ENCODE data around the gene LYPD6B. TPM values are rescaled to one million over a fixed set of nuclear protein-coding genes. Genes with fewer than 3 reads are reported as not detected.

Gene LYPD6B
- total RNA-seq, 1 experiment from 2014 or later, result 6.1 TPM

DNA sequence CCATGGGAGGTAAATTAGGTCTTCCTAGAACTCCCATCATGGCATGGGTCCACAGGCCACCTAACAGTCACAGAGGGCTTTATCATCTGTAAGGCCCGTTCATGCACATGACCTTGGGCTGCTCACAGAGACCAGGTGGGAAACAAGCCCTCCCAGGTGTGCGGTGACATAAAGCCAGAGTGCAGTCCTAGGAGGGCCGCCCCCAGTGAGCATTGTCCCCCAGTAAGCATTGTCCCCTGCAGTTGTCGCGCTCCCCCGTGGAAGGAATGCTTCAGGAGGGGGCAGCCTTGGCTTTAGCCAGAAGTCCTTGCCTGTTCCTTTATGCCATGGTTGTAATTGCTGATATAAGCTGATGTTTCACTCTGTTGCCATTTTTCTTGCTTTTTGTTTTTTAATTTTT, 41.7 kb upstream of the LYPD6B start:
- intact Hi-C loops (cut with micrococcal nuclease), result no loop called here
- ChIA-PET RAD21 (ENCODE audit: low non-redundant PET in 1 of 2, low total read pairs in 2 of 2, uncharacterized antibody in 2 of 2, unreplicated experiment in 2 of 2) (no interaction called here), CTCF (no interaction called here)

More for the DNA sequence above, 41.7 kb upstream of the LYPD6B start:
- no peaks in the 10 kb centered on the region for H3K27me3 ChIP-seq (ENCODE audit: insufficient read depth, low read length)
- ATAC-seq (no peak), DNase-seq (ENCODE audit: low read depth, low spot score) (no peak)
- no peaks in the 10 kb centered on the region for H3K4me1 ChIP-seq (ENCODE audit: control insufficient read depth in 1 of 2, insufficient read depth in 2 of 2, low read length in 2 of 2)
- H3K4me3 ChIP-seq (replicated peaks in 1 of 2; ENCODE audit: low read depth in 1 of 2, low read length in 2 of 2), result no peak overlapping the region
- no peaks in the 10 kb centered on the region for H3K9me2 ChIP-seq (ENCODE audit: insufficient read depth)
- H4K20me1 ChIP-seq (ENCODE audit: insufficient read depth), result no peaks in the 10 kb centered on the region
- POLR2A ChIA-PET, result no interaction called here
- H3K9ac ChIP-seq (ENCODE audit: low read length), result no peak overlapping the region
- BruUV-seq (replicated peaks), result no TSS peak
- H3K4me2 ChIP-seq (ENCODE audit: low read length), result no peak overlapping the region
- no peaks in the 10 kb centered on the region for H3K79me2 ChIP-seq (ENCODE audit: insufficient read depth, low read length)
- no peak for TF ChIP-seq ELF1 (IDR thresholded peaks at IDR 0.05; ENCODE audit: borderline replicate concordance, low read depth)
- TF ChIP-seq, protein P1, sequence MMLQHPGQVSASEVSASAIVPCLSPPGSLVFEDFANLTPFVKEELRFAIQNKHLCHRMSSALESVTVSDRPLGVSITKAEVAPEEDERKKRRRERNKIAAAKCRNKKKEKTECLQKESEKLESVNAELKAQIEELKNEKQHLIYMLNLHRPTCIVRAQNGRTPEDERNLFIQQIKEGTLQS (IDR thresholded peaks at IDR 0.05), result no peak
- no peak for TF ChIP-seq RAD21 (IDR thresholded peaks at IDR 0.05; ENCODE audit: low read depth)
- no peak for TF ChIP-seq FOSL1 (IDR thresholded peaks at IDR 0.05; ENCODE audit: low read depth)
- TF ChIP-seq, protein P2, sequence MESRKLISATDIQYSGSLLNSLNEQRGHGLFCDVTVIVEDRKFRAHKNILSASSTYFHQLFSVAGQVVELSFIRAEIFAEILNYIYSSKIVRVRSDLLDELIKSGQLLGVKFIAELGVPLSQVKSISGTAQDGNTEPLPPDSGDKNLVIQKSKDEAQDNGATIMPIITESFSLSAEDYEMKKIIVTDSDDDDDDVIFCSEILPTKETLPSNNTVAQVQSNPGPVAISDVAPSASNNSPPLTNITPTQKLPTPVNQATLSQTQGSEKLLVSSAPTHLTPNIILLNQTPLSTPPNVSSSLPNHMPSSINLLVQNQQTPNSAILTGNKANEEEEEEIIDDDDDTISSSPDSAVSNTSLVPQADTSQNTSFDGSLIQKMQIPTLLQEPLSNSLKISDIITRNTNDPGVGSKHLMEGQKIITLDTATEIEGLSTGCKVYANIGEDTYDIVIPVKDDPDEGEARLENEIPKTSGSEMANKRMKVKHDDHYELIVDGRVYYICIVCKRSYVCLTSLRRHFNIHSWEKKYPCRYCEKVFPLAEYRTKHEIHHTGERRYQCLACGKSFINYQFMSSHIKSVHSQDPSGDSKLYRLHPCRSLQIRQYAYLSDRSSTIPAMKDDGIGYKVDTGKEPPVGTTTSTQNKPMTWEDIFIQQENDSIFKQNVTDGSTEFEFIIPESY (IDR thresholded peaks at IDR 0.05; ENCODE audit: extremely low read depth, insufficient replicate concordance, low read length), result no peak
- TF ChIP-seq TCF7L2 (IDR thresholded peaks at IDR 0.05; ENCODE audit: borderline replicate concordance, extremely low read depth, insufficient read depth, insufficient read length), result no peak
- TF ChIP-seq, protein P3, sequence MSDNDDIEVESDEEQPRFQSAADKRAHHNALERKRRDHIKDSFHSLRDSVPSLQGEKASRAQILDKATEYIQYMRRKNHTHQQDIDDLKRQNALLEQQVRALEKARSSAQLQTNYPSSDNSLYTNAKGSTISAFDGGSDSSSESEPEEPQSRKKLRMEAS (IDR thresholded peaks at IDR 0.05), result no peak
- TF ChIP-seq POLR2AphosphoS5 (IDR thresholded peaks at IDR 0.05; ENCODE audit: low read depth, low read length), result no peak
- no peak for TF ChIP-seq SIN3A (IDR thresholded peaks at IDR 0.05; ENCODE audit: low read depth)
- no peak for TF ChIP-seq ZNF274 (IDR thresholded peaks at IDR 0.05; ENCODE audit: low read depth, low read length)
- H3K27ac ChIP-seq (ENCODE audit: low read depth, low read length), result no peak overlapping the region
- H2AFZ ChIP-seq (ENCODE audit: low read depth, low read length, poor library complexity, severe bottlenecking), result no peak overlapping the region
- no peaks in the 10 kb centered on the region for H3K36me3 ChIP-seq (ENCODE audit: control insufficient read depth in 1 of 2, insufficient read depth in 2 of 2, low read length in 2 of 2)
- no peaks in the 10 kb centered on the region for H3K9me3 ChIP-seq (ENCODE audit: control insufficient read depth in 1 of 2, insufficient read depth in 1 of 2, low read depth in 1 of 2, low read length in 2 of 2)
